H1 (cell line): ENCODE data around the gene ASB1. TPM values are rescaled to one million over a fixed set of nuclear protein-coding genes. Genes with fewer than 3 reads are reported as not detected.

Source experiments
- CTCF ChIA-PET: fragments of 300-600 bp; sonication (Branson Sonifier 250); formaldehyde crosslinking; loops from one replicate; lab custom pipeline; 2021; ENCODE audit not compliant: partially characterized antibody; lab: Charles Lee
- POLR2A ChIA-PET: fragments of 300-600 bp; sonication (Branson Sonifier 250); formaldehyde crosslinking; loops from one replicate; lab custom pipeline; 2021; ENCODE audit warnings: inconsistent platforms; ENCODE audit not compliant: partially characterized antibody; lab: Charles Lee
- DNase-seq, 2 experiments: peaks; one replicate each; pipeline versions ENCODE4 v3.0.0 to v3.0.0-alpha.2; 2010 to 2022; ENCODE audit warnings: low spot score in 2 of 2, low read depth in 1 of 2, mixed read lengths in 1 of 2
- FAIRE-seq: peaks from 2 replicates; lab custom pipeline; 2011; peaks lifted over from hg19 to GRCh38; lab: Jason Lieb, UNC
- H2AFZ ChIP-seq: 2 replicates; pipeline ENCODE4 v1.8.1; 2012; ENCODE audit warnings: low read length, inconsistent platforms
- H2AK5ac ChIP-seq: 2 replicates; pipeline ENCODE4 v1.6.1; 2013; ENCODE audit warnings: low read depth, low read length
- H2BK120ac ChIP-seq: replicated peaks from 2 replicates; pipeline ENCODE3; 2013; ENCODE audit warnings: low read depth, low read length, inconsistent platforms
- H2BK12ac ChIP-seq: 2 replicates; pipeline ENCODE4 v1.6.1; 2013; ENCODE audit warnings: low read depth, low read length
- H2BK15ac ChIP-seq: 2 replicates; pipeline ENCODE4 v1.6.1; 2013; ENCODE audit warnings: low read length
- H2BK20ac ChIP-seq: 2 replicates; pipeline ENCODE4 v1.6.1; 2013; ENCODE audit warnings: low read length
- H2BK5ac ChIP-seq: 2 replicates; pipeline ENCODE4 v1.6.1; 2013; ENCODE audit warnings: low read depth, low read length
- H3K14ac ChIP-seq: 2 replicates; pipeline ENCODE4 v1.6.1; 2013; ENCODE audit warnings: inconsistent platforms; ENCODE audit not compliant: insufficient read length
- H3K18ac ChIP-seq: 2 replicates; pipeline ENCODE4 v1.6.1; 2013; ENCODE audit warnings: low read length; ENCODE audit errors: extremely low read depth
- H3K23ac ChIP-seq: 2 replicates; pipeline ENCODE4 v1.6.1; 2013; ENCODE audit warnings: inconsistent platforms; ENCODE audit not compliant: insufficient read length
- H3K23me2 ChIP-seq: 2 replicates; pipeline ENCODE4 v1.6.1; 2013; ENCODE audit warnings: low read depth, low read length
- H3K27ac ChIP-seq: 2 replicates; pipeline ENCODE4 v1.6.1; 2011; ENCODE audit warnings: low read depth, low read length, inconsistent platforms
- H3K27me3 ChIP-seq, 4 experiments: replicated peaks in 1 of 4; 1 replicate in 1 of 4; 2 replicates in 3 of 4; pipeline versions ENCODE4 v1.6.1 to v1.8.1; 2011 to 2013; ENCODE audit warnings: low read length in 3 of 4, mild to moderate bottlenecking in 3 of 4, inconsistent platforms in 2 of 4, mixed read lengths in 2 of 4, moderate library complexity in 1 of 4; ENCODE audit not compliant: control insufficient read depth in 3 of 4, insufficient read depth in 3 of 4; ENCODE audit errors: extremely low read depth in 1 of 4
- H3K36me3 ChIP-seq, 4 experiments: 2 replicates each; pipeline versions ENCODE4 v1.6.1 to v1.8.1; 2011 to 2013; ENCODE audit warnings: mild to moderate bottlenecking in 4 of 4, low read length in 3 of 4, moderate library complexity in 2 of 4, control low read depth in 1 of 4, inconsistent platforms in 1 of 4; ENCODE audit not compliant: insufficient read depth in 4 of 4, control insufficient read depth in 2 of 4
- H3K4ac ChIP-seq: replicated peaks from 2 replicates; pipeline ENCODE3; 2013; ENCODE audit warnings: low read length, low read depth, mixed read lengths, inconsistent platforms; ENCODE audit not compliant: insufficient read length
- H3K4me1 ChIP-seq, 4 experiments: replicated peaks in 1 of 4; 1 replicate in 1 of 4; 2 replicates in 3 of 4; pipeline versions ENCODE4 v1.6.1 to v1.8.1; 2011 to 2013; ENCODE audit warnings: low read length in 3 of 4, inconsistent platforms in 2 of 4, mixed read lengths in 1 of 4; ENCODE audit not compliant: insufficient read depth in 4 of 4, control insufficient read depth in 3 of 4
- H3K4me2 ChIP-seq, 2 experiments: 2 replicates each; pipeline versions ENCODE4 v1.6.1 to v1.8.1; 2011 to 2013; ENCODE audit warnings: low read depth in 2 of 2, low read length in 2 of 2, control low read depth in 1 of 2, inconsistent platforms in 1 of 2, mild to moderate bottlenecking in 1 of 2; ENCODE audit not compliant: insufficient read depth in 1 of 2
- H3K4me3 ChIP-seq, 4 experiments: fragments of 200-600, 300-600 bp in 1 of 4; sonication (generic), shearing (Covaris generic), sonication (Bioruptor Twin) in 1 of 4; 2 replicates each; pipeline versions ENCODE4 v1.5.1 to v1.8.1; 2011 to 2016; ENCODE audit warnings: low read length in 4 of 4, low read depth in 3 of 4, control low read depth in 2 of 4, inconsistent platforms in 2 of 4, mild to moderate bottlenecking in 2 of 4, mixed read lengths in 1 of 4, moderate library complexity in 1 of 4; ENCODE audit not compliant: insufficient read depth in 2 of 4; ENCODE audit errors: extremely low read depth in 1 of 4
- H3K56ac ChIP-seq: replicated peaks from 2 replicates; pipeline ENCODE3; 2013; ENCODE audit warnings: low read depth, mild to moderate bottlenecking, mixed read lengths, low read length, inconsistent platforms; ENCODE audit not compliant: insufficient read length
- H3K79me1 ChIP-seq: 2 replicates; pipeline ENCODE4 v1.6.1; 2013; ENCODE audit warnings: low read depth, low read length, control low read depth
- H3K79me2 ChIP-seq, 2 experiments: 2 replicates each; pipeline versions ENCODE4 v1.6.1 to v1.8.1; 2012 to 2013; ENCODE audit warnings: low read length in 2 of 2, mild to moderate bottlenecking in 2 of 2, inconsistent platforms in 1 of 2; ENCODE audit not compliant: insufficient read depth in 2 of 2, control insufficient read depth in 1 of 2
- H3K9ac ChIP-seq, 4 experiments: replicated peaks in 1 of 4; 1 replicate in 1 of 4; 2 replicates in 3 of 4; pipeline versions ENCODE4 v1.6.1 to v1.8.1; 2011 to 2013; ENCODE audit warnings: low read depth in 3 of 4, low read length in 3 of 4, control low read depth in 2 of 4, mild to moderate bottlenecking in 2 of 4, moderate library complexity in 2 of 4, inconsistent platforms in 1 of 4; ENCODE audit errors: extremely low read depth in 1 of 4
- H3K9me3 ChIP-seq, 2 experiments: 2 replicates each; pipeline versions ENCODE4 v1.6.1 to v1.8.1; 2012 to 2013; ENCODE audit warnings: mild to moderate bottlenecking in 2 of 2, moderate library complexity in 2 of 2, control low read depth in 1 of 2, inconsistent platforms in 1 of 2, low read depth in 1 of 2, low read length in 1 of 2, mixed read lengths in 1 of 2; ENCODE audit not compliant: insufficient read depth in 2 of 2
- H4K20me1 ChIP-seq, 2 experiments: replicated peaks in 1 of 2; 2 replicates each; pipeline versions ENCODE3 to v1.8.1; 2011 to 2013; ENCODE audit warnings: inconsistent platforms in 2 of 2, low read length in 2 of 2, mild to moderate bottlenecking in 1 of 2; ENCODE audit not compliant: insufficient read depth in 2 of 2, control insufficient read depth in 1 of 2
- H4K5ac ChIP-seq: 2 replicates; pipeline ENCODE4 v1.6.1; 2013; ENCODE audit warnings: low read length, low read depth, mixed read lengths, inconsistent platforms; ENCODE audit not compliant: insufficient read length
- H4K8ac ChIP-seq: 2 replicates; pipeline ENCODE4 v1.8.0; 2013; ENCODE audit warnings: mild to moderate bottlenecking, moderate library complexity, low read length, inconsistent platforms; ENCODE audit not compliant: insufficient read depth; ENCODE audit errors: extremely low read depth
- H4K91ac ChIP-seq: replicated peaks from 2 replicates; pipeline ENCODE3; 2013; ENCODE audit warnings: low read length, mixed read lengths, inconsistent platforms; ENCODE audit not compliant: insufficient read length
- ATF2 ChIP-seq: IDR thresholded peaks from 2 replicates; pipeline ENCODE4 v1.6.1; 2012; ENCODE audit warnings: low read length, inconsistent platforms
- CBX8 ChIP-seq: fragments of 300-800, 300-1000 bp; sonication (generic); IDR thresholded peaks from 2 replicates; pipeline ENCODE4 v1.7.1; 2016; ENCODE audit warnings: low read depth, low read length, borderline replicate concordance
- WGBS, 2 experiments: shearing (Covaris generic) in 1 of 2; methylation state at CpG; one replicate each; pipeline versions ENCODE4 v1.1.6 to v1.1.7; 2013 to 2015; ENCODE audit warnings: low lambda C conversion rate in 2 of 2, mixed read lengths in 2 of 2, inconsistent platforms in 1 of 2, low coverage in 1 of 2, missing lambda C conversion rate in 1 of 2; ENCODE audit not compliant: insufficient replicate concordance in 2 of 2, insufficient coverage in 1 of 2, insufficient read length in 1 of 2; ENCODE audit errors: extremely low coverage in 1 of 2, missing lambda C conversion rate in 1 of 2; 5-methylcytosine and 5-hydroxymethylcytosine counted together
- polyA plus RNA-seq, 7 experiments: library from polyadenylated mRNA; depleted of rRNA in 3 of 7; stranded (reverse) in 5 of 7; unstranded in 2 of 7; fragments of >200 nt in 5 of 7; fragments of 200-250 nt in 2 of 7; gene quantifications; 1 replicate in 5 of 7; 2 replicates in 1 of 7; 4 replicates in 1 of 7; pipeline versions ENCODE4 v1.2.1 to v1.2.3, GENCODE V29; 2011 to 2013; ENCODE audit warnings: missing spikeins in 2 of 7, mixed read lengths in 2 of 7
- total RNA-seq: library from RNA; stranded (reverse); fragmentation: NEBNext Ultra II Directional; extraction: Animal tissue kit (Norgen Biotek cat#: 25700); gene quantifications from 2 replicates; pipeline ENCODE4 v1.2.1, GENCODE V29; 2021

Gene ASB1
- total and polyA plus RNA-seq, 2 of the 8 experiments (the other 6 are each of a cell fraction or from before 2014, with no cell fraction given), result 24.1 to 36.0 TPM

- Histone ChIP-seq H4K8ac (no peak overlapping the region), H3K79me2 (no peaks in the 10 kb centered on the region; a peak in 1 of 4 replicates), H3K4me3 (no peak overlapping the region), H3K9ac (no peak overlapping the region), H3K79me1 (peaks cover 10% of the 10 kb centered on the region; the same call in 1 of the 2 replicates), H2AK5ac (no peak overlapping the region), H4K5ac (no peak overlapping the region), H2BK5ac (no peak overlapping the region), H3K4me1 (no peaks in the 10 kb centered on the region; a peak in 1 of 7 replicates), H4K91ac (no peak overlapping the region), H3K14ac (no peak overlapping the region), H3K9me3 (no peaks in the 10 kb centered on the region; a peak in 1 of 4 replicates), H3K56ac (no peak overlapping the region), H2BK12ac (no peak overlapping the region), H2BK15ac (no peak overlapping the region), H3K27me3 (no peaks in the 10 kb centered on the region), H3K23me2 (no peaks in the 10 kb centered on the region), H2BK20ac (no peak overlapping the region)
- 91% methylated on average over 8 of the region's 8 CpGs; no CpG with 5 or more reads in 1 of the 2 experiments for WGBS, 2 experiments
- no peak for TF ChIP-seq ATF2
- no peak for TF ChIP-seq CBX8
- TF ChIP-seq, all 59 proteins: peak for 0
- POLR2A ChIA-PET, result interaction anchor here (1.4 kb wide), 1 partner anchor 9 kb away, joined by 3 read pairs; no protein-coding TSS in a partner anchor
- H3K4ac ChIP-seq, result no peak overlapping the region
- peaks cover 8 to 49% (median 33%) of the 10 kb centered on the region in 4 experiments; a peak in 7 of 8 replicates for H3K36me3 ChIP-seq
- H3K27ac ChIP-seq, result no peak overlapping the region
- H2AFZ ChIP-seq, result no peak overlapping the region
- FAIRE-seq (no peak), DNase-seq (no peak)
- H2BK120ac ChIP-seq, result no peak overlapping the region
- no peak overlapping the region for H3K4me2 ChIP-seq
- H3K23ac ChIP-seq, result no peak overlapping the region
- peaks cover 4 to 12% of the 10 kb centered on the region in 2 experiments for H4K20me1 ChIP-seq
- CTCF ChIA-PET, result interaction anchor here (1.3 to 1.9 kb wide), 4 partner anchors 12 to 78 kb away, joined by 3 to 8 read pairs (median 3); no protein-coding TSS in a partner anchor
- no peak overlapping the region for H3K18ac ChIP-seq
Observed at GRCh38 chr2:238449241-238449640, 22.5 kb downstream of the ASB1 start.
